Endothelial cell of umbilical vein (primary cell): ENCODE results near the gene TREML1. TPM values are rescaled to one million over a fixed set of nuclear protein-coding genes. Genes with fewer than 3 reads are reported as not detected.

Experiments used
- BruUV-seq: library from RNA; stranded (reverse); fragments of 400-500 nt; replicated peaks from 2 replicates; lab custom pipeline; 2021; lab: Mats Ljungman, UMichigan
- CTCF ChIA-PET: fragments of 300-600, 350-600 bp; sonication (Branson Sonifier 250); formaldehyde crosslinking; loops from one replicate; lab custom pipeline; 2021; ENCODE audit warnings: antibody characterized with exemption, inconsistent platforms; lab: Charles Lee
- POLR2A ChIA-PET: fragments of 300-600, 350-600 bp; sonication (Branson Sonifier 250); formaldehyde crosslinking; loops from one replicate; lab custom pipeline; 2021; ENCODE audit warnings: antibody characterized with exemption, inconsistent platforms; lab: Charles Lee
- DNase-seq: peaks from one replicate; pipeline ENCODE4 v3.0.0-alpha.2; 2011; ENCODE audit warnings: low read depth, low spot score
- FAIRE-seq: peaks from 2 replicates; lab custom pipeline; 2011; peaks lifted over from hg19 to GRCh38; lab: Jason Lieb, UNC
- H2AFZ ChIP-seq: 2 replicates; pipeline ENCODE4 v1.6.0; 2012; ENCODE audit warnings: low read depth, low read length, control low read depth, inconsistent platforms
- H3K27ac ChIP-seq: 2 replicates; pipeline ENCODE4 v1.5.1; 2011; ENCODE audit warnings: low read depth, mild to moderate bottlenecking, control low read depth, low read length, moderate library complexity; ENCODE audit not compliant: insufficient read depth
- H3K27me3 ChIP-seq, 2 experiments: 2 replicates each; pipeline versions ENCODE4 v1.6.0 to v1.6.1; 2011; ENCODE audit warnings: low read length in 2 of 2, mixed read lengths in 1 of 2; ENCODE audit not compliant: control insufficient read depth in 2 of 2, insufficient read depth in 2 of 2
- H3K36me3 ChIP-seq, 2 experiments: 2 replicates in 1 of 2; 3 replicates in 1 of 2; pipeline ENCODE4 v1.5.1; 2011; ENCODE audit warnings: low read length in 2 of 2, mild to moderate bottlenecking in 1 of 2, moderate library complexity in 1 of 2; ENCODE audit not compliant: control insufficient read depth in 2 of 2, insufficient read depth in 2 of 2; ENCODE audit errors: extremely low read depth in 1 of 2
- H3K4me1 ChIP-seq: 3 replicates; pipeline ENCODE4 v1.5.1; 2011; ENCODE audit warnings: mild to moderate bottlenecking, low read length; ENCODE audit not compliant: control insufficient read depth, insufficient read depth; ENCODE audit errors: extremely low read depth
- H3K4me2 ChIP-seq: 2 replicates; pipeline ENCODE4 v1.6.1; 2011; ENCODE audit warnings: low read length, control low read depth, mixed read lengths; ENCODE audit not compliant: insufficient read depth
- H3K4me3 ChIP-seq, 3 experiments: fragments of 200-600 bp in 1 of 3; sonication (generic), shearing (Covaris generic) in 1 of 3; replicated peaks in 1 of 3; 2 replicates each; pipeline ENCODE4 v1.5.1; 2011 to 2016; ENCODE audit warnings: control low read depth in 3 of 3, low read length in 3 of 3, mild to moderate bottlenecking in 2 of 3, inconsistent platforms in 1 of 3, low read depth in 1 of 3, moderate library complexity in 1 of 3; ENCODE audit not compliant: insufficient read depth in 1 of 3
- H3K79me2 ChIP-seq: 2 replicates; pipeline ENCODE4 v1.6.0; 2012; ENCODE audit warnings: low read length, inconsistent platforms; ENCODE audit not compliant: control insufficient read depth, insufficient read depth
- H3K9ac ChIP-seq: replicated peaks from 2 replicates; pipeline ENCODE3; 2011; ENCODE audit warnings: low read length, control low read depth; ENCODE audit not compliant: insufficient read depth; ENCODE audit errors: extremely low read depth
- H3K9me1 ChIP-seq: replicated peaks from 3 replicates; pipeline ENCODE4 v1.6.0; 2011; ENCODE audit warnings: mild to moderate bottlenecking, low read length; ENCODE audit not compliant: control insufficient read depth, insufficient read depth; ENCODE audit errors: extremely low read depth
- H3K9me3 ChIP-seq: replicated peaks from 2 replicates; pipeline ENCODE4 v1.5.1; 2012; ENCODE audit warnings: low read length, inconsistent platforms; ENCODE audit not compliant: control insufficient read depth, insufficient read depth
- H4K20me1 ChIP-seq: replicated peaks from 2 replicates; pipeline ENCODE3; 2011; ENCODE audit warnings: mild to moderate bottlenecking, low read length; ENCODE audit not compliant: control insufficient read depth, insufficient read depth; ENCODE audit errors: extremely low read depth
- FOS ChIP-seq: IDR thresholded peaks from 2 replicates; pipeline ENCODE4 v1.6.1; 2011; ENCODE audit warnings: mild to moderate bottlenecking, low read length, moderate library complexity, borderline replicate concordance; ENCODE audit not compliant: insufficient read depth
- JUN ChIP-seq: IDR thresholded peaks from 2 replicates; pipeline ENCODE4 v1.6.1; 2011; ENCODE audit warnings: borderline replicate concordance, low read depth; ENCODE audit not compliant: insufficient read length, insufficient read depth
- MAX ChIP-seq: IDR thresholded peaks from 2 replicates; pipeline ENCODE4 v1.6.1; 2011; ENCODE audit not compliant: insufficient read depth, insufficient read length
- MYC ChIP-seq: IDR thresholded peaks from one replicate; pipeline ENCODE4 v1.6.1; 2011; ENCODE audit warnings: mild to moderate bottlenecking, low read depth, low read length
- POLR2A ChIP-seq: IDR thresholded peaks from 2 replicates; pipeline ENCODE4 v1.6.1; 2012; ENCODE audit warnings: low read depth, mild to moderate bottlenecking, control low read depth, low read length
- POLR2AphosphoS5 ChIP-seq: IDR thresholded peaks from 2 replicates; pipeline ENCODE4 v1.6.1; 2012; ENCODE audit warnings: low read depth, mild to moderate bottlenecking, control low read depth, low read length, moderate library complexity; ENCODE audit not compliant: insufficient read depth
- dilution Hi-C: fragments of 300-500 bp; cut with MboI; formaldehyde crosslinking; loops from one replicate; pipeline ENCODE4 v1.15.0; 2019; ENCODE audit warnings: low sequenced_read_pairs; ENCODE audit not compliant: extremely low pct_ligation_motif_present
- intact Hi-C: fragments of 100-400 bp; cut with micrococcal nuclease; formaldehyde crosslinking; loops from one replicate; pipeline ENCODE4 v1.10.0; 2022
- polyA plus RNA-seq, 4 experiments: library from polyadenylated mRNA; depleted of rRNA in 3 of 4; stranded (reverse) in 3 of 4; unstranded in 1 of 4; fragments of >200 nt; gene quantifications; 2 replicates each; pipeline versions ENCODE4 v1.2.1 to v1.2.3, GENCODE V29; 2011 to 2012; ENCODE audit warnings: missing spikeins in 1 of 4
- total RNA-seq: library from RNA; stranded (reverse); gene quantifications from 2 replicates; pipeline ENCODE4 v1.2.3, GENCODE V29; 2021
- TF ChIP-seq, protein P1 (sequence below), 2 donors: IDR thresholded peaks; 1 replicate in 1 of 2; 2 replicates in 1 of 2; pipeline ENCODE4 v1.5.1; 2011; ENCODE audit warnings: low read length in 2 of 2, mild to moderate bottlenecking in 2 of 2, moderate library complexity in 2 of 2, control low read depth in 1 of 2, inconsistent platforms in 1 of 2, low read depth in 1 of 2; ENCODE audit not compliant: insufficient read depth in 1 of 2; ENCODE audit errors: extremely low read depth in 1 of 2

Gene TREML1
- total and polyA plus RNA-seq, 2 donors (not counting 3 experiments of a cell fraction or from before 2014, with no cell fraction given): not detected

GRCh38 chr6:41159415-41160082 lies 5.4 kb upstream of the TREML1 start:
- Histone ChIP-seq H3K27me3 (peaks cover 0 to 2% of the 10 kb centered on the region in 2 experiments), H3K4me2 (no peak overlapping the region), H3K36me3 (no peaks in the 10 kb centered on the region), H3K4me3 (no peak overlapping the region), H3K9me3 (no peaks in the 10 kb centered on the region), H4K20me1 (no peaks in the 10 kb centered on the region), H2AFZ (no peak overlapping the region), H3K4me1 (no peaks in the 10 kb centered on the region), H3K79me2 (no peaks in the 10 kb centered on the region), H3K9me1 (no peaks in the 10 kb centered on the region), H3K27ac (no peak overlapping the region), H3K9ac (no peak overlapping the region)
- TF ChIP-seq FOS: no peak
- no peak for TF ChIP-seq MYC
- TF ChIP-seq, protein P1, sequence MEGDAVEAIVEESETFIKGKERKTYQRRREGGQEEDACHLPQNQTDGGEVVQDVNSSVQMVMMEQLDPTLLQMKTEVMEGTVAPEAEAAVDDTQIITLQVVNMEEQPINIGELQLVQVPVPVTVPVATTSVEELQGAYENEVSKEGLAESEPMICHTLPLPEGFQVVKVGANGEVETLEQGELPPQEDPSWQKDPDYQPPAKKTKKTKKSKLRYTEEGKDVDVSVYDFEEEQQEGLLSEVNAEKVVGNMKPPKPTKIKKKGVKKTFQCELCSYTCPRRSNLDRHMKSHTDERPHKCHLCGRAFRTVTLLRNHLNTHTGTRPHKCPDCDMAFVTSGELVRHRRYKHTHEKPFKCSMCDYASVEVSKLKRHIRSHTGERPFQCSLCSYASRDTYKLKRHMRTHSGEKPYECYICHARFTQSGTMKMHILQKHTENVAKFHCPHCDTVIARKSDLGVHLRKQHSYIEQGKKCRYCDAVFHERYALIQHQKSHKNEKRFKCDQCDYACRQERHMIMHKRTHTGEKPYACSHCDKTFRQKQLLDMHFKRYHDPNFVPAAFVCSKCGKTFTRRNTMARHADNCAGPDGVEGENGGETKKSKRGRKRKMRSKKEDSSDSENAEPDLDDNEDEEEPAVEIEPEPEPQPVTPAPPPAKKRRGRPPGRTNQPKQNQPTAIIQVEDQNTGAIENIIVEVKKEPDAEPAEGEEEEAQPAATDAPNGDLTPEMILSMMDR (IDR thresholded peaks at IDR 0.05; ENCODE audit: extremely low read depth in 1 of 2, insufficient read depth in 1 of 2, low read depth in 1 of 2, low read length in 2 of 2): no peak
- no peak for TF ChIP-seq POLR2A
- TF ChIP-seq POLR2AphosphoS5: no peak
- TF ChIP-seq JUN: no peak
- TF ChIP-seq MAX: no peak
- DNase-seq: no peak
- CTCF ChIA-PET: no interaction called here
- no peak for FAIRE-seq
- POLR2A ChIA-PET: no interaction called here
- intact Hi-C loops: no loop called here
- BruUV-seq: no TSS peak
- dilution Hi-C loops: no loop called here
